B cell (primary cell): Measurements from ENCODE around the gene HOXB4. TPM values are rescaled to one million over a fixed set of nuclear protein-coding genes. Genes with fewer than 3 reads are reported as not detected.

Experiments used
- ATAC-seq: fragments of 200-7000 bp; cut with Tn5 transposase; one replicate; pipeline ENCODE4 v1.10.0; 2021; ENCODE audit warnings: low read depth, mild to moderate bottlenecking, moderate number of reproducible peaks, moderate library complexity
- CTCF ChIA-PET: fragments of 350-600 bp; sonication (Branson Sonifier 250); formaldehyde crosslinking; loops from one replicate; lab custom pipeline; 2021; ENCODE audit warnings: antibody characterized with exemption, inconsistent platforms; lab: Charles Lee
- POLR2A ChIA-PET: fragments of 350-600 bp; sonication (Branson Sonifier 250); formaldehyde crosslinking; loops from one replicate; lab custom pipeline; 2021; ENCODE audit warnings: antibody characterized with exemption; lab: Charles Lee
- DNase-seq: peaks from one replicate; pipeline ENCODE4 v3.0.0; 2013
- H2AFZ ChIP-seq: 2 replicates; pipeline ENCODE4 v1.6.1; 2012; ENCODE audit warnings: mild to moderate bottlenecking, low read depth, low read length; ENCODE audit not compliant: insufficient read depth, poor library complexity, severe bottlenecking
- H3K27ac ChIP-seq, 2 donors: 1 replicate in 1 of 2; 2 replicates in 1 of 2; pipeline ENCODE4 v1.5.1; 2012 to 2013; ENCODE audit warnings: low read length in 2 of 2, mild to moderate bottlenecking in 2 of 2, moderate library complexity in 1 of 2
- H3K27me3 ChIP-seq, 4 experiments: fragments of 200-600 bp in 1 of 4; sonication (generic) in 1 of 4; replicated peaks in 1 of 4; 1 replicate in 2 of 4; 2 replicates in 2 of 4; pipeline versions ENCODE4 v1.6.1 to v1.7.0; 2013 to 2016; ENCODE audit warnings: low read length in 3 of 4, mild to moderate bottlenecking in 2 of 4, mixed read lengths in 1 of 4, moderate library complexity in 1 of 4; ENCODE audit not compliant: insufficient read depth in 4 of 4, control insufficient read depth in 3 of 4; ENCODE audit errors: control extremely low read depth in 1 of 4
- H3K36me3 ChIP-seq, 2 experiments: replicated peaks in 1 of 2; 1 replicate in 1 of 2; 2 replicates in 1 of 2; pipeline versions ENCODE4 v1.6.1 to v1.7.1; 2013; ENCODE audit warnings: low read length in 1 of 2; ENCODE audit not compliant: insufficient read depth in 2 of 2, control insufficient read depth in 1 of 2; ENCODE audit errors: control extremely low read depth in 1 of 2, extremely low read depth in 1 of 2
- H3K4me1 ChIP-seq, 2 donors: fragments of 200-600 bp in 1 of 2; sonication (generic) in 1 of 2; 1 replicate in 1 of 2; 2 replicates in 1 of 2; pipeline versions ENCODE4 v1.5.1 to v1.6.1; 2013 to 2017; ENCODE audit warnings: low read length in 2 of 2; ENCODE audit not compliant: control insufficient read depth in 2 of 2, insufficient read depth in 2 of 2
- H3K4me2 ChIP-seq: replicated peaks from 2 replicates; pipeline ENCODE3; 2012; ENCODE audit warnings: mild to moderate bottlenecking, low read depth, low read length; ENCODE audit not compliant: poor library complexity, severe bottlenecking
- H3K4me3 ChIP-seq, 5 experiments: fragments of 200-600 bp in 1 of 5; sonication (generic) in 1 of 5; 1 replicate in 3 of 5; 2 replicates in 2 of 5; pipeline versions ENCODE4 v1.5.1 to v1.7.0; 2011 to 2016; ENCODE audit warnings: low read length in 4 of 5, mild to moderate bottlenecking in 4 of 5, low read depth in 2 of 5, control low read depth in 1 of 5, moderate library complexity in 1 of 5; ENCODE audit not compliant: insufficient read depth in 1 of 5; ENCODE audit errors: control extremely low read depth in 1 of 5, extremely low read depth in 1 of 5
- H3K79me2 ChIP-seq: fragments of 200-600 bp; sonication (generic); one replicate; pipeline ENCODE4 v1.6.0; 2016; ENCODE audit warnings: low read length; ENCODE audit not compliant: control insufficient read depth, insufficient read depth
- H3K9ac ChIP-seq: fragments of 200-600 bp; sonication (generic); 2 replicates; pipeline ENCODE4 v1.6.1; 2017; ENCODE audit warnings: mild to moderate bottlenecking, low read length, moderate library complexity
- H3K9me3 ChIP-seq, 3 donors: one replicate each; pipeline versions ENCODE4 v1.6.1 to v1.7.1; 2013; ENCODE audit warnings: low read length in 2 of 3; ENCODE audit not compliant: control insufficient read depth in 2 of 3, insufficient read depth in 1 of 3; ENCODE audit errors: control extremely low read depth in 1 of 3
- H4K20me1 ChIP-seq: 2 replicates; pipeline ENCODE4 v1.6.0; 2012; ENCODE audit warnings: mild to moderate bottlenecking, low read length; ENCODE audit not compliant: insufficient read depth, control insufficient read depth, poor library complexity, severe bottlenecking
- H3K27ac Mint-ChIP-seq: one replicate; pipeline ENCODE4 v1.8.0; 2021; ENCODE audit warnings: mixed read lengths
- H3K27me3 Mint-ChIP-seq: one replicate; pipeline ENCODE4 v1.8.0; 2021; ENCODE audit warnings: mixed read lengths
- H3K4me1 Mint-ChIP-seq: one replicate; pipeline ENCODE4 v1.8.0; 2021; ENCODE audit warnings: mixed read lengths
- H3K4me3 Mint-ChIP-seq: one replicate; pipeline ENCODE4 v1.8.0; 2021; ENCODE audit warnings: mixed read lengths
- H3K9me3 Mint-ChIP-seq: one replicate; pipeline ENCODE4 v1.8.0; 2022; ENCODE audit warnings: mixed read lengths; ENCODE audit not compliant: insufficient read depth
- EZH2 ChIP-seq: IDR thresholded peaks from 2 replicates; pipeline ENCODE4 v1.6.1; 2012; ENCODE audit warnings: borderline replicate concordance, low read depth, mild to moderate bottlenecking, moderate library complexity, low read length; ENCODE audit not compliant: insufficient read depth, poor library complexity, severe bottlenecking
- WGBS: methylation state at CpG from one replicate; pipeline ENCODE4 v1.1.5; 2013; ENCODE audit warnings: missing lambda C conversion rate; ENCODE audit not compliant: insufficient coverage; 5-methylcytosine and 5-hydroxymethylcytosine counted together
- intact Hi-C: fragments of 100-400 bp; cut with micrococcal nuclease; formaldehyde crosslinking; loops from one replicate; pipeline ENCODE4 v1.10.0; 2022
- polyA plus RNA-seq: library from polyadenylated mRNA; depleted of rRNA; stranded (reverse); fragments of >200 nt; gene quantifications from 2 replicates; pipeline ENCODE4 v1.2.3, GENCODE V29; 2012
- total RNA-seq, 2 donors: library from RNA; stranded (reverse); fragments of 120-200 nt in 1 of 2; gene quantifications; 1 replicate in 1 of 2; 2 replicates in 1 of 2; pipeline versions ENCODE4 v1.2.3 to v1.2.4, GENCODE V29; 2013 to 2022
- TF ChIP-seq, protein P1 (sequence below): fragments of 200-600 bp; IDR thresholded peaks from one replicate; pipeline ENCODE4 v1.8.0; 2022; ENCODE audit warnings: antibody characterized with exemption, mild to moderate bottlenecking

Gene HOXB4
- total and polyA plus RNA-seq, 2 donors (not counting 1 experiment from before 2014, with no cell fraction given): 0.85 to 1.7 TPM

DNA sequence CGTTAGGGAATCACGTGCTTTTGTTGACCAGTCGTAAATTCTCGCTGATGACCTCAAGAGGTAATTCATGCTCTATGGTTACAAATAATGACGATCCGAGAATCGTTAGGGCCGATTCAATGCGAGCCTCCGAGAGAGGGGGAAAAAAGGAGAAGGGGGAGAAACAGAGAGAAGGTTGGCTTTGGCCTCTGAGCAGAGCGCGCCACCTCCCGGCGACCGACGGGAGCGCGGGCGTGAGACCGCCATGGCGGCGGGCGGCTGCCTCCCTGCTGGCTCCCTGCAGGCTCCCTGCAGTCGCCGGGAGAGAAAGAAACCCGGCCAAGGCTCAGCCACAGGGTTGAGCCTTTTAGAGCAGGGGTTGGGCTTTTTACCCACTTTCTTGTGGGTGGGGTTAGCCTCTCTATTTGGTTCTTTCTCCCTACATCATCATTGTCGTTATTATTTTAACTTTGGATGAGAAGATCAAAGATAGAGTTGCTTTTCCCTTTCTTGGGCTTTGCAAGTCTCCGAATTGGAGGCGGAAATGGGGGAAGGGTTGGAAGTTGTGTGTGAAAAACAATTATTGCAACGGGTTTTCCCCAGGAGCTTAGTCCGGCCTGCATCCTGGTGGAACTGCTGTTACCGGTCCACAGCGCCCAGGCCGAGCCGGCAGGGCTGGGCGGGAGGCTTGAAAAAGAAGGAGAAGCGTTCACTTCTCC, 15.8 kb upstream of the HOXB4 start:
- Histone ChIP-seq H3K4me2 (peak overlapping the region; percentile 80), H2AFZ (peak overlapping the region; percentile 14), H3K4me1 (peaks cover 61 to 70% of the 10 kb centered on the region in 2 donors), H4K20me1 (peaks cover 8% of the 10 kb centered on the region), H3K4me3 (peak overlapping the region in 2 of 5 experiments; percentile 21 to 44), H3K9ac (peak overlapping the region; percentile 50), H3K27ac (no peak overlapping the region), H3K79me2 (no peaks in the 10 kb centered on the region), H3K36me3 (no peaks in the 10 kb centered on the region), H3K9me3 (peaks cover 0 to 21% (median 0%) of the 10 kb centered on the region in 3 donors), H3K27me3 (peaks cover 0 to 99% (median 80%) of the 10 kb centered on the region in 4 experiments)
- WGBS: 20% methylated on average over 31 of the region's 37 CpGs
- ATAC-seq (peak; percentile 68), DNase-seq (peak; percentile 87)
- TF ChIP-seq, protein P1, sequence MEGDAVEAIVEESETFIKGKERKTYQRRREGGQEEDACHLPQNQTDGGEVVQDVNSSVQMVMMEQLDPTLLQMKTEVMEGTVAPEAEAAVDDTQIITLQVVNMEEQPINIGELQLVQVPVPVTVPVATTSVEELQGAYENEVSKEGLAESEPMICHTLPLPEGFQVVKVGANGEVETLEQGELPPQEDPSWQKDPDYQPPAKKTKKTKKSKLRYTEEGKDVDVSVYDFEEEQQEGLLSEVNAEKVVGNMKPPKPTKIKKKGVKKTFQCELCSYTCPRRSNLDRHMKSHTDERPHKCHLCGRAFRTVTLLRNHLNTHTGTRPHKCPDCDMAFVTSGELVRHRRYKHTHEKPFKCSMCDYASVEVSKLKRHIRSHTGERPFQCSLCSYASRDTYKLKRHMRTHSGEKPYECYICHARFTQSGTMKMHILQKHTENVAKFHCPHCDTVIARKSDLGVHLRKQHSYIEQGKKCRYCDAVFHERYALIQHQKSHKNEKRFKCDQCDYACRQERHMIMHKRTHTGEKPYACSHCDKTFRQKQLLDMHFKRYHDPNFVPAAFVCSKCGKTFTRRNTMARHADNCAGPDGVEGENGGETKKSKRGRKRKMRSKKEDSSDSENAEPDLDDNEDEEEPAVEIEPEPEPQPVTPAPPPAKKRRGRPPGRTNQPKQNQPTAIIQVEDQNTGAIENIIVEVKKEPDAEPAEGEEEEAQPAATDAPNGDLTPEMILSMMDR: peak; percentile 89
- no peak for TF ChIP-seq EZH2
- ChIA-PET POLR2A (no interaction called here), CTCF (interaction anchor here (1.0 to 5.6 kb wide), 17 partner anchors 15 to 500 kb away, joined by 3 to 68 read pairs (median 4); no protein-coding TSS in a partner anchor)
- intact Hi-C loops: loop anchor here (1.0 to 2.0 kb wide), 3 partner anchors 15 to 286 kb away; partner anchors contain the start of gene HOXB4
- peaks cover 58% of the 10 kb centered on the region for H3K4me1 Mint-ChIP-seq
- H3K4me3 Mint-ChIP-seq: peak overlapping the region; percentile 83
- no peaks in the 10 kb centered on the region for H3K9me3 Mint-ChIP-seq
- H3K27ac Mint-ChIP-seq: no peak overlapping the region
- H3K27me3 Mint-ChIP-seq: peaks cover 90% of the 10 kb centered on the region
